ENCODE results near the gene CEP70.

- TF ChIP-seq POLR2AphosphoS5 (IDR thresholded peaks at IDR 0.05; ENCODE audit: low read depth, low read length) (no peak), CTCF (IDR thresholded peaks at IDR 0.05) (no peak), TCF7L2 (IDR thresholded peaks at IDR 0.05; ENCODE audit: low read depth, low read length) (no peak), SIN3A (IDR thresholded peaks at IDR 0.05; ENCODE audit: borderline replicate concordance, insufficient read depth, low read depth, low read length) (no peak)
These were observed 129.6 kb downstream of the CEP70 start for GRCh38 chr3:138464491-138464860.
